ENCODE data around the gene SLC44A3. TPM values are rescaled to one million over a fixed set of nuclear protein-coding genes. Genes with fewer than 3 reads are reported as not detected.
"Not testable (repeated sequence)": the region's sequence is repeated elsewhere in the genome, so short reads cannot be mapped to it uniquely, and the experiment has no call there.

SLC44A3 gene
- total and polyA plus RNA-seq, 7 donors = 1.2 to 28.5 (median 4.7) TPM

DNA sequence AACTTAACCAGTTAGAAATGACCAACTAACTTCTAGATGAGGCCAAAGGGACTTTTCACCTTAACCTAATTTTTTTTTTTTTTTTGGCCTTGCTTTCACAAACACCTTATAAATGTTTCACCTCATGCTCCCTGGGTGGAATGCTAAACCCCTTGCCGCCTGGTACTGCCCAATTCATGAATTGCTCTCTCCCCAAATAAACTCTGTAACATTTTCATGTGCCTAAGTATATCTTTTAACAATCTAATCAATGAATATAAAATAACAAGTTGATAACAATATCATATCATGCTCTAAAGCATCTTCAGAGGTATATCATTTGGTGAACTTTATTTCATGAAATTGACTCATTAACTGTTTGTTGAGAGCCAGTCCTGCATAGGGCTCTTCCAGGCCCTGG is 117.7 kb downstream of the SLC44A3 start:
- Histone ChIP-seq H3K4me3 (no peak overlapping the region), H3K4me1 (peaks cover 0 to 33% (median 23%) of the 10 kb centered on the region in 4 donors), H3K9me3 (no peaks in the 10 kb centered on the region), H3K27ac (peak overlapping the region in 1 of 4 donors; percentile 38), H3K36me3 (peaks cover 0 to 3% (median 0%) of the 10 kb centered on the region in 4 donors), H3K27me3 (no peaks in the 10 kb centered on the region)
- intact Hi-C loops (cut with DNase I) = no loop called here
- 92 to 96% methylated on average over 1 of the region's 1 CpG for WGBS, 2 donors
- TF ChIP-seq POLR2A (IDR thresholded peaks at IDR 0.05) (no peak), EP300 (IDR thresholded peaks at IDR 0.05) (no peak)
- DNase-seq = no peak

DNA sequence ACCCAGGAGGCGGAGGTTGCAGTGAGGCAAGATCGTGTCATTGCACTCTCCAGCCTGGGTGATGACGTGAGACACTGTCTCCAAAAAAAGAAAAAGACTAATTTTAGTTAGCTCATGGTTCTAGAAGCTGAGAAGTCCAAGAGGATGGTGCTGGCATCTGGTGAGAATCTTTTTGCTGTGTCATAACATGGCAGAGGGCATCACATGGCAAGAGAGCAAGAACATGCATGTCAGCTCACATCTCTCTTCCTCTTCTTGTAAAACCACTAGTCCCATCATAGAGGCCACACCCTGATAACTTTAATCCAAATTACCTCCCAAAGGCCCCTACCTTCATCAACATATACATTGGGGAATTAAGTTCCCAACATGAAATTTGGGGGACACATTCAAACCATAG is 120.6 kb downstream of the SLC44A3 start:
- H3K9me3 ChIP-seq = no peaks in the 10 kb centered on the region
- DNase-seq = no peak
- intact Hi-C loops (cut with DNase I) = no loop called here
- H3K4me3 ChIP-seq = no peak overlapping the region
- WGBS, 2 donors = 93 to 97% methylated on average over 3 of the region's 3 CpGs
- H3K27me3 ChIP-seq = no peaks in the 10 kb centered on the region
- no peak overlapping the region for H3K27ac ChIP-seq
- H3K36me3 ChIP-seq = no peaks in the 10 kb centered on the region
- H3K4me1 ChIP-seq = peaks cover 0 to 33% (median 23%) of the 10 kb centered on the region in 4 donors
- TF ChIP-seq POLR2AphosphoS5 (IDR thresholded peaks at IDR 0.05) (no peak), POLR2A (IDR thresholded peaks at IDR 0.05) (no peak), EP300 (IDR thresholded peaks at IDR 0.05) (no peak)
- TF ChIP-seq, protein P1, sequence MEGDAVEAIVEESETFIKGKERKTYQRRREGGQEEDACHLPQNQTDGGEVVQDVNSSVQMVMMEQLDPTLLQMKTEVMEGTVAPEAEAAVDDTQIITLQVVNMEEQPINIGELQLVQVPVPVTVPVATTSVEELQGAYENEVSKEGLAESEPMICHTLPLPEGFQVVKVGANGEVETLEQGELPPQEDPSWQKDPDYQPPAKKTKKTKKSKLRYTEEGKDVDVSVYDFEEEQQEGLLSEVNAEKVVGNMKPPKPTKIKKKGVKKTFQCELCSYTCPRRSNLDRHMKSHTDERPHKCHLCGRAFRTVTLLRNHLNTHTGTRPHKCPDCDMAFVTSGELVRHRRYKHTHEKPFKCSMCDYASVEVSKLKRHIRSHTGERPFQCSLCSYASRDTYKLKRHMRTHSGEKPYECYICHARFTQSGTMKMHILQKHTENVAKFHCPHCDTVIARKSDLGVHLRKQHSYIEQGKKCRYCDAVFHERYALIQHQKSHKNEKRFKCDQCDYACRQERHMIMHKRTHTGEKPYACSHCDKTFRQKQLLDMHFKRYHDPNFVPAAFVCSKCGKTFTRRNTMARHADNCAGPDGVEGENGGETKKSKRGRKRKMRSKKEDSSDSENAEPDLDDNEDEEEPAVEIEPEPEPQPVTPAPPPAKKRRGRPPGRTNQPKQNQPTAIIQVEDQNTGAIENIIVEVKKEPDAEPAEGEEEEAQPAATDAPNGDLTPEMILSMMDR (IDR thresholded peaks at IDR 0.05) = no peak

DNA sequence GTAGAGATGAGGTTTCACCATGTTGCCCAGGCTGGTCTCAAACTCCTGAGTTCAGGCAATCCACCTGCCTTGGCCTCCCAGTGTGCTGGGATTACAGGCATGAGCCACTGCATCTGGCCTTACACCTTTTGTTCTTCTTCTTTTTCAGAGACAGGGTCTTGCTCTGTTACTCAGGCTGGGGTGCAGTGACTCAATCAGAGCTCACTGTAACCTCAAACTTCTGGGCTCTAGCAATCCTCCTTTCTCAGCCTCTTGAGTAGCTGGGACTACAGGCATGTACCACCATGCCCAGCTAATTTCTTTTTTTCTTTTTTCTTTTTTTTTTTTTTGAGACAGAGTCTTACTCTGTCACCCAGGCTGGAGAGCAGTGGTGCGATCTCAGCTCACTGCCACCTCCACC is 121.3 kb downstream of the SLC44A3 start:
- DNase-seq; H3K27me3 ChIP-seq; intact Hi-C loops (cut with DNase I); H3K9me3 ChIP-seq; H3K4me3 ChIP-seq; H3K36me3 ChIP-seq: not testable (repeated sequence)
- peaks cover 0 to 25% (median 17%) of the 10 kb centered on the region in 4 donors for H3K4me1 ChIP-seq
- WGBS, 2 donors = 85 to 98% methylated on average over 1 of the region's 1 CpG
- H3K27ac ChIP-seq = peak overlapping the region in 1 of 4 donors; percentile 29

DNA sequence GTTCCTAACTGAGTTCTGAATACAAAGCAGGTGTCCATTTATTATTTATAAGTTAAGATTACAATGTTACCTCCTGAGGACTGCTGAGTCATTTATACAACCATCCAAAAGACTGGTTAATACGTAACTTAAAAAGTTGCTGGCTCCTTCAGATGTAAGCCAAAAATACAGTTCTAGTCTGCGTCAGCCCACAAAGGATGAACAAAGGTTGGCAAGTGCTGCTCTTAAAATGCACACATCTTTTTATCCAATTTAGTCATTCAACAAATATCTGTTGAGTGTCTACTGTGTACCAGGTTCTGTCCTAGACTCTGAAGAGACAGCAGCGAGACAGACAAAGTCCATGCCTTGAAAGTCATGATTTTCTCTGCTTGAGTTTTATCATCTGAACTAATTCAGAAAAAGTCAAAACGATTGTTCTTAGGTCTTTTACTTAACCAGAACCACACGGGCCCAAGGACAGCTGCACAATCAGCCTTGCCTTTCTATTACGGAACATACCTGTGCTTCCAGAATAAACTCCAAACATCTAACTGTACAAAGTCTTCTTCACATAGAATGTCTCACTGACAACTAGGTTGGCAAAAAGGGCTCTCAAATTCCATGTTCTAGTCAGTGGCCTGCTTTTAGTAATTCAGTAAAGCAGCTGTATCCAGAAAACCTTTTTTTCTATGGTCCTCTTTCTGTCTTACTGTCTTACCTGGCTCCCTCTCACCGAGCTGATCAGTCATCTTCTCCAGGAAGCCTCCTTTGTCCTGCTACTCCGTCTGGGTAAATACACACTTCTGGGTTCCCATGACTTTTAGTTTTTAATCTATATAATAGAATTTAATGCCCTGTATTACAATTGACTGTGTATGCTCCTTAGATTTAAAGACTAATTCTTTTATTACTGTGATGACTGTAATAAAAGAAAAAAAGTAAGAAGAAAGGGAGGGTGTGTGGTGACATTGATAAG is 122.3 kb downstream of the SLC44A3 start:
- Histone ChIP-seq H3K27ac (peak overlapping the region in 1 of 4 donors; percentile 29), H3K36me3 (no peaks in the 10 kb centered on the region), H3K9me3 (no peaks in the 10 kb centered on the region), H3K4me3 (no peak overlapping the region), H3K27me3 (no peaks in the 10 kb centered on the region), H3K4me1 (peaks cover 0 to 20% (median 7%) of the 10 kb centered on the region in 4 donors)
- no peak for DNase-seq
- 20 to 64% methylated on average over 8 of the region's 8 CpGs for WGBS, 2 donors
- intact Hi-C loops (cut with DNase I) = no loop called here
- TF ChIP-seq POLR2AphosphoS5 (IDR thresholded peaks at IDR 0.05) (peak in 2 of 4 donors; percentile 13 to 29), POLR2A (IDR thresholded peaks at IDR 0.05) (no peak)

Other genes starting within 250 kb of the SLC44A3 start
- gene CNN3, start 106.8 kb downstream of the SLC44A3 start, total RNA-seq = 100 to 1,000 TPM; 157 to 247 (median 170) TPM
- 10 to 100 TPM; 58.3 to 96.4 (median 80.2) TPM for gene CNN3, start 106.8 kb downstream of the SLC44A3 start, polyA plus RNA-seq